ENCODE measurements around the gene TASP1.
"Not testable (repeated sequence)": the region's sequence is repeated elsewhere in the genome, so short reads cannot be mapped to it uniquely, and the experiment has no call there.

The TASP1 gene

GRCh38 chr20:13611611-13612125 is 27.1 kb downstream of the TASP1 start:
- Histone ChIP-seq H3K18ac (ENCODE audit: low read length) (no peak overlapping the region), H2BK5ac (ENCODE audit: low read depth, low read length, poor library complexity) (no peak overlapping the region), H2AFZ (ENCODE audit: insufficient read depth, low read length, poor library complexity) (no peak overlapping the region), H2BK120ac (ENCODE audit: insufficient read depth, low read length, poor library complexity) (no peak overlapping the region), H3K27me3 (ENCODE audit: insufficient read depth, low read length) (no peaks in the 10 kb centered on the region), H4K8ac (ENCODE audit: low read depth, low read length) (no peak overlapping the region), H3K79me2 (ENCODE audit: control insufficient read depth, insufficient read depth, low read length, poor library complexity) (no peaks in the 10 kb centered on the region), H2AK5ac (ENCODE audit: low read length) (no peak overlapping the region), H3K79me1 (ENCODE audit: low read length) (no peaks in the 10 kb centered on the region), H3K9me3 (ENCODE audit: insufficient read depth, low read depth, low read length) (no peaks in the 10 kb centered on the region), H4K91ac (ENCODE audit: low read depth, low read length) (no peak overlapping the region), H4K12ac (ENCODE audit: low read depth, low read length) (no peak overlapping the region), H3K9ac (ENCODE audit: low read length) (no peak overlapping the region), H2BK12ac (ENCODE audit: low read length) (no peak overlapping the region), H3K23ac (ENCODE audit: low read length) (no peak overlapping the region), H3K4ac (ENCODE audit: low read depth, low read length) (no peak overlapping the region), H3K4me3 (ENCODE audit: low read depth, low read length) (no peak overlapping the region), H3K14ac (ENCODE audit: low read length) (no peak overlapping the region), H3K36me3 (ENCODE audit: control insufficient read depth in 1 of 2, insufficient read depth in 2 of 2, low read length in 2 of 2) (no peaks in the 10 kb centered on the region), H3K4me1 (ENCODE audit: control insufficient read depth in 1 of 2, insufficient read depth in 2 of 2, low read length in 2 of 2) (no peaks in the 10 kb centered on the region), H3K4me2 (ENCODE audit: low read length) (no peak overlapping the region), H3K27ac (ENCODE audit: low read depth, low read length) (no peak overlapping the region)
- peak in 1 of 2 donors; percentile 38 for DNase-seq
- no CpG with 5 or more reads among the region's 2 CpGs for WGBS (ENCODE audit: extremely low coverage, insufficient coverage, insufficient read length)

DNA sequence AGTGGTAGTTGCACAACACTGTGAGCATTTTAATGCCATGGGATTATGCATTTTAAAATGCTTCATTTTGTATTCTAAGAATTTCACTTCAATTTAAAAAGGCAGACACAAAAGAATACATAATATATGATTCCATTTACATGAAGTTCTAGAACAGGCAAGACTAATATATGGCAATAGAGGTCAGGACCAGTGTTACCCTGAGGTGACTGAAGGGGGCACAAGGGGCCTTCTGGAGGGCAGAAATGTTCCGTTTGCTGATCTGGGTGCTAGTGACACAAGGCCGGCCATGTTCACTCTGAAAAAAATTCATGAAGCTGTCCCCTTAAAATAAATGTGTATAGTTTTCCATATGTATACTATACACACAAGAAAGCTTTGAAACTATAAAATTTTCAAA is 28.5 kb downstream of the TASP1 start:
- H3K9me3 ChIP-seq (ENCODE audit: insufficient read depth, low read depth, low read length) = no peaks in the 10 kb centered on the region
- no peak overlapping the region for H3K4ac ChIP-seq (ENCODE audit: low read depth, low read length)
- H2AFZ ChIP-seq (ENCODE audit: insufficient read depth, low read length, poor library complexity) = no peak overlapping the region
- H3K9ac ChIP-seq (ENCODE audit: low read length) = no peak overlapping the region
- no peak overlapping the region for H4K91ac ChIP-seq (ENCODE audit: low read depth, low read length)
- WGBS (ENCODE audit: extremely low coverage, insufficient coverage, insufficient read length) = no CpG with 5 or more reads among the region's 2 CpGs
- H3K4me2 ChIP-seq (ENCODE audit: low read length) = no peak overlapping the region
- no peaks in the 10 kb centered on the region for H3K79me1 ChIP-seq (ENCODE audit: low read length)
- H3K27ac ChIP-seq (ENCODE audit: low read depth, low read length) = no peak overlapping the region
- no peak overlapping the region for H3K4me3 ChIP-seq (ENCODE audit: low read depth, low read length)
- no peak overlapping the region for H2BK12ac ChIP-seq (ENCODE audit: low read length)
- H3K27me3 ChIP-seq (ENCODE audit: insufficient read depth, low read length) = no peaks in the 10 kb centered on the region
- H3K4me1 ChIP-seq (ENCODE audit: control insufficient read depth in 1 of 2, insufficient read depth in 2 of 2, low read length in 2 of 2) = no peaks in the 10 kb centered on the region
- no peaks in the 10 kb centered on the region for H3K79me2 ChIP-seq (ENCODE audit: control insufficient read depth, insufficient read depth, low read length, poor library complexity)
- no peak overlapping the region for H2BK120ac ChIP-seq (ENCODE audit: insufficient read depth, low read length, poor library complexity)
- H3K23ac ChIP-seq (ENCODE audit: low read length) = no peak overlapping the region
- H4K8ac ChIP-seq (ENCODE audit: low read depth, low read length) = no peak overlapping the region
- H2BK5ac ChIP-seq (ENCODE audit: low read depth, low read length, poor library complexity) = no peak overlapping the region
- no peak overlapping the region for H3K18ac ChIP-seq (ENCODE audit: low read length)
- DNase-seq = no peak
- no peaks in the 10 kb centered on the region for H3K36me3 ChIP-seq (ENCODE audit: control insufficient read depth in 1 of 2, insufficient read depth in 2 of 2, low read length in 2 of 2)
- H3K14ac ChIP-seq (ENCODE audit: low read length) = no peak overlapping the region
- H4K12ac ChIP-seq (ENCODE audit: low read depth, low read length) = no peak overlapping the region
- no peak overlapping the region for H2AK5ac ChIP-seq (ENCODE audit: low read length)

DNA sequence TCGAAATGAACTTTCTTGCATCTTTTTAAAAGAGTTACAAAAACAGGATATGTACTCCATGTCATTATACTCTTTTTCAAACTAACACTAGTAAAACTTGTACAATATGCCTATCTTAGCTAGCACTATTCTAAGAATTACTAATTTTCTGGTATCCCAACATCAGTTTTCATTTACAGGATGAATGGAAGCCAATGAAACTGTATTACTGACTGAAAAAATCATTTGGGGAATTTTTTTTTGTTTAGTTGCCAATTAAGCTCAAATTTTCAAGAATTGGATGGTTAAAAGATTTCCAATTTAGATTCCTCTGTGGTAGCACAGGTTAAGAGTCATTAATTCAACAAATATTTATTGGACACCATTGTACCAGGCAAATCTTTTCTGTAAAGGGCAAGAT is 30.7 kb downstream of the TASP1 start:
- H3K36me3 ChIP-seq (ENCODE audit: control insufficient read depth in 1 of 2, insufficient read depth in 2 of 2, low read length in 2 of 2) = no peaks in the 10 kb centered on the region
- no CpG with 5 or more reads among the region's 1 CpG for WGBS (ENCODE audit: extremely low coverage, insufficient coverage, insufficient read length)
- no peak for DNase-seq

GRCh38 chr20:13593423-13593822 is 45.3 kb downstream of the TASP1 start:
- not testable (repeated sequence) for H3K4me2 ChIP-seq (ENCODE audit: low read length); H2BK5ac ChIP-seq (ENCODE audit: low read depth, low read length, poor library complexity); H3K9me3 ChIP-seq (ENCODE audit: insufficient read depth, low read depth, low read length); H2BK120ac ChIP-seq (ENCODE audit: insufficient read depth, low read length, poor library complexity); H4K12ac ChIP-seq (ENCODE audit: low read depth, low read length); H3K9ac ChIP-seq (ENCODE audit: low read length); H2AK5ac ChIP-seq (ENCODE audit: low read length); H2AFZ ChIP-seq (ENCODE audit: insufficient read depth, low read length, poor library complexity); H3K18ac ChIP-seq (ENCODE audit: low read length); H4K8ac ChIP-seq (ENCODE audit: low read depth, low read length); H3K4me1 ChIP-seq (ENCODE audit: control insufficient read depth in 1 of 2, insufficient read depth in 2 of 2, low read length in 2 of 2); H3K36me3 ChIP-seq (ENCODE audit: control insufficient read depth in 1 of 2, insufficient read depth in 2 of 2, low read length in 2 of 2); H3K79me2 ChIP-seq (ENCODE audit: control insufficient read depth, insufficient read depth, low read length, poor library complexity); H3K4me3 ChIP-seq (ENCODE audit: low read depth, low read length); H3K27me3 ChIP-seq (ENCODE audit: insufficient read depth, low read length); H4K91ac ChIP-seq (ENCODE audit: low read depth, low read length); DNase-seq; H3K14ac ChIP-seq (ENCODE audit: low read length); H3K4ac ChIP-seq (ENCODE audit: low read depth, low read length); H2BK12ac ChIP-seq (ENCODE audit: low read length); H3K79me1 ChIP-seq (ENCODE audit: low read length); H3K27ac ChIP-seq (ENCODE audit: low read depth, low read length); H3K23ac ChIP-seq (ENCODE audit: low read length)
- no CpG with 5 or more reads among the region's 11 CpGs for WGBS (ENCODE audit: extremely low coverage, insufficient coverage, insufficient read length)

More for the DNA sequence above, 30.7 kb downstream of the TASP1 start:
- no peak overlapping the region for H2BK12ac ChIP-seq (ENCODE audit: low read length)
- H3K27ac ChIP-seq (ENCODE audit: low read depth, low read length) = no peak overlapping the region
- H2BK120ac ChIP-seq (ENCODE audit: insufficient read depth, low read length, poor library complexity) = no peak overlapping the region
- no peaks in the 10 kb centered on the region for H3K79me2 ChIP-seq (ENCODE audit: control insufficient read depth, insufficient read depth, low read length, poor library complexity)
- no peak overlapping the region for H3K9ac ChIP-seq (ENCODE audit: low read length)
- no peak overlapping the region for H3K23ac ChIP-seq (ENCODE audit: low read length)
- H3K18ac ChIP-seq (ENCODE audit: low read length) = no peak overlapping the region
- H4K8ac ChIP-seq (ENCODE audit: low read depth, low read length) = no peak overlapping the region
- H2AFZ ChIP-seq (ENCODE audit: insufficient read depth, low read length, poor library complexity) = no peak overlapping the region
- H3K27me3 ChIP-seq (ENCODE audit: insufficient read depth, low read length) = no peaks in the 10 kb centered on the region
- H3K4ac ChIP-seq (ENCODE audit: low read depth, low read length) = no peak overlapping the region
- no peak overlapping the region for H3K14ac ChIP-seq (ENCODE audit: low read length)
- H4K12ac ChIP-seq (ENCODE audit: low read depth, low read length) = no peak overlapping the region
- no peaks in the 10 kb centered on the region for H3K79me1 ChIP-seq (ENCODE audit: low read length)
- H4K91ac ChIP-seq (ENCODE audit: low read depth, low read length) = no peak overlapping the region
- H3K4me3 ChIP-seq (ENCODE audit: low read depth, low read length) = no peak overlapping the region
- no peaks in the 10 kb centered on the region for H3K9me3 ChIP-seq (ENCODE audit: insufficient read depth, low read depth, low read length)
- H3K4me1 ChIP-seq (ENCODE audit: control insufficient read depth in 1 of 2, insufficient read depth in 2 of 2, low read length in 2 of 2) = no peaks in the 10 kb centered on the region
- no peak overlapping the region for H3K4me2 ChIP-seq (ENCODE audit: low read length)
- no peak overlapping the region for H2BK5ac ChIP-seq (ENCODE audit: low read depth, low read length, poor library complexity)
- H2AK5ac ChIP-seq (ENCODE audit: low read length) = no peak overlapping the region
